Activated T-helper 1 cell treated with anti-CD3 and anti-CD28 coated beads, Interleukin-2, amount 50 U/mL, for 16 hours (primary cell): Measurements from ENCODE around the gene STX8.
"Not testable (repeated sequence)": the region's sequence is repeated elsewhere in the genome, so short reads cannot be mapped to it uniquely, and the experiment has no call there.

Experiments used
- DNase-seq, 2 donors: peaks; one replicate each; pipeline ENCODE4 v3.0.0-alpha.2; 2020; ENCODE audit warnings: low read depth in 1 of 2, low spot score in 1 of 2

The STX8 gene

GRCh38 chr17:9355846-9356245 lies 219.8 kb downstream of the STX8 start:
- DNase-seq, result no peak

DNA sequence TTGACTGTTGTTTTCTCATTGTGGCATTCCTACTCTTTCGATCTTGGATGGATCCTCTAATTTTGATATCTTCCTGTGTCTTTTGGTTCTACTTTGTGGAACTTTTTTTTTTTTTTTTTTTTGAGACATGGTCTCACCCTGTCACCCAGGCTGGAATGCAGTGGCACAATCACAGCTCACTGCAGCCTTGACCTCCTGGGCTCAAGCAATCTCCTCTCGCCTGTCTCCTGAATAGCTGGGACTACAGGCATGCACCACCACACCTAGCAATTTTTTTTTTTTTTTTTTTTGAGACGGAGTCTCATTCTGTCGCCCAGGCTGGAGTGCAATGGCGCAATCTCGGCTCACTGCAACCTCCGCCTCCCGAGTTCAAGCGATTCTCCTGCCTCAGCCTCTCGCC lies 220.4 kb downstream of the STX8 start:
- not testable (repeated sequence) for DNase-seq

GRCh38 chr17:9350080-9350479 lies 225.5 kb downstream of the STX8 start:
- no peak for DNase-seq

- no peak for DNase-seq
Measured at GRCh38 chr17:9346296-9346926, 229.2 kb downstream of the STX8 start.

GRCh38 chr17:9343516-9343915 lies 232.1 kb downstream of the STX8 start:
- DNase-seq, result no peak

GRCh38 chr17:9342225-9342624 lies 233.4 kb downstream of the STX8 start:
- DNase-seq, result no peak

GRCh38 chr17:9339958-9340357 lies 235.7 kb downstream of the STX8 start:
- no peak for DNase-seq

DNA sequence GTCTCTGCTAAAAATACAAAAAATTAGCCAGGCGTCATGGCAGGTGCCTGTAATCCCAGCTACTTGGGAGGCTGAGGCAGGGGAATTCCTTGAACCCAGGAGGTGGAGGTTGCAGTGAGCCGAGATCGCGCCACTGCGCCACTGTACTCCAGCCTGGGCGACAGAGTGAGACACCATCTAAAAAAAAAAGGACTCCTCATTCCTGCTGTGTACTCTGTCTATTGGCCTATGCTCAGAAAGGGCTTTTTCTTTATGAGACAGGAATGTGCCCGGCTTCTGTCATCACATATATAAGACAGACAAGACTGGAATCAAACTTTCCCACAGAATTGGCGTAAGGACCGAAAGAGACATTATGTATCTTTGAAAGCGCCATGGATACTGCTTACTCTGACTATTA lies 236.1 kb downstream of the STX8 start:
- not testable (repeated sequence) for DNase-seq

DNA sequence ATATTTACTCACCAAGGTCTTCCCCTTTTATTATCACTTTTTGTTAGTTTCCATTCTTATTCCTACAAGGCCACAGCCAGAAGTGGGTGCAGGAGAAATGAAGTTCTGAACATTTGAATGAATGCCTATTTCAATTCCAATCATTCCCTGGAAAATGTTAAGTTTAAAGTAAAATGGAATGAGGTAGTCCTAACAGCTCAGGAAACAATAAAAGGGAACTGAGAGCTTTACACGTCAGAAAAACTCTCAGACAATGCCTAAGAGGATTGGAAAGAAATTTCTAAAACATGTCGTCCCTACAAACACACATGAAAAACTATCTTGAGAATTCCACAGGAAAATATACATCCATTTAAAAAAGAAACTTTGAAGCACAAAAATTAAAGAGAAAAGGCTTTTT lies 238.8 kb downstream of the STX8 start:
- no peak for DNase-seq

DNA sequence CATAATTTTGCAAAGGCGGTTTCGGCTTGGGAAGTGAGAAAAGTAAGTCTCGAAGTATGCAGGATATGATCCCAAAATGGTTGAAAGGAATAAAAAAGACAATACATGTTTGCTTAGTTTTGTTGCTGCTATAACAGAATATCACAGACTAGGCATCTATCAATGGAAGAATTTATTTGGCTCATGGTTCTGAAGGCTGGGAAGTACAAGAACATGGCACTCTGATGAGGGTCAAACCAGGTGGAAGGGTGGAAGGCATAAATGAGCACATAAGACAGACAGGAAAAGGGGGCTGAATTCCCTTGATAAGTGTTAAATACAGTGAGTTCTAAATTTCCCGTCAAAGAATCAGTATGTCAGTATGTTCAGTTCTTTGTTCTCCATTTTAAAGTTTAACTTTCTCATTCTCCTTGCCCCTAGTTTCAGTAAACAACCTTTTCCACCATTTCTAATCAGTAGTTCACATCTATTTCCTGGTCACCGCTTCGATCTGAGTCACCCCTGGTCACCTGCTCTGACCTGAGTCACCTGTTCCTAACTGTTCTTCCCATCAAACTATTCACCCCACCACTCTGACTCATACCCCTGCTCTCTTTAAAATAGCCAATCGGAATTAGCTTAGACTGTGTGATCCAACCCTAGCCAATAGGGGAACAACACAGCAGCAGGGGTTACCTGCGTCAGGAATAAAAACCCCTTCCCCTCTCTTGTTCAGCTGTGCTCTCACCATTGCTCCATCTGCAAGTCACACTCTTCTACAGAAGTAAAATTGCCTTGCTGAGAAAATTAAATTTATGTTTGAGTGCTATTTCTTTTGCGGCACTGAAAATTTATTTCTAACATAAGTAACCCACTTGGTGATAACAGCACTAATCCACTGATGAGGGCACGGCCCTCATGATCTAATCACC lies 240.8 kb downstream of the STX8 start:
- no peak for DNase-seq

DNA sequence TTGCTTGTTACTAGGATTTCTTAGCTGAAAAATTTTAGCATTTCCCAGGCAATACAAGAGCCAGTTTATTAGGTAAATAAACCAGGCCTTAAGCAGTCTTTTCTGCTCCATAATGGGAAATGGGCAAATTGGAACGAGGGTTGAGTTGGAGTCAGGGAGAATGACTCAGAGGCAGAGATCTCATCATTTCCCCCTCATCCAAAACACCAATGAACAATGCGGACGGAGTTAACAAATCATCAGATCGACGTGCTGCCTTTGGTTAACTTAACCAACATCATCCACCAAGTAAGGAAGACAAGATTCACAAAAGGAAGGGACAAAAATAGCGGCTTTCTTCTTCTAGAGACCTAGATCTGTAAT lies 243.5 kb downstream of the STX8 start:
- no peak for DNase-seq

- no peak for DNase-seq
Measured at GRCh38 chr17:9331279-9332131, 244.1 kb downstream of the STX8 start.

GRCh38 chr17:9330611-9331271 lies 244.9 kb downstream of the STX8 start:
- DNase-seq, result no peak

- no peak for DNase-seq
Measured at GRCh38 chr17:9330141-9330540, 245.5 kb downstream of the STX8 start.

DNA sequence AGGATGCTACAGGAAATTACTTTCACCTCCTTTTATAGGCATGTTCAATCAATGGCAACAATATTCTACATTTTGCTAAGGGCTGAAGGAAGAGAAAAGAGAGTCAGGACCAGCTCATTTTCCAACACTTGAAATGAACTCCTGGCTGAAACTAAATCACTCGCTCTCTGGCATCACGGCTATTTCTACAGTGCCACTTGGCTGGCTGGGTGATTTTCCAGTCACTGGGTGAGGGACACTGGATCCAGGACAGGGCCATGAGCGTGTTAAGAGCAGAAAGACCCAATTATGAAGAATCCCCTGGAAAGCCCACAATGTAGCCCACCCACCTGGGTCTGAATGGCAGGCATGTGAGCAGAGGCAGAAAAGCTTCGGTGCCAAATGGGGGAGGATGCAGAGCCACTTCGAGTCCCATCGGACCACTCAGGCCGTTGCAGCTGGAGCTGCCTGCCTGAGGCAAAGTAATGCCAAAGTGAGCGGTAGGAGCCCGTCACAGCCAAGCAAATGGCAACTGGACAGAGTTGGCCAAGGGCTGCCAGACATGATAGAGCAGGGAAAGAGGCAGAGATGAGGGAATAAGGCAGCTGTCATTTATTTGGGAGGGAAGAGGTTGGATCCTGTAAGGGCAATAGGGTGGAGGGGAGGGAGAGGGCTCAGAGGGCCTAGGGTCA lies 246.2 kb downstream of the STX8 start:
- DNase-seq, result no peak

DNA sequence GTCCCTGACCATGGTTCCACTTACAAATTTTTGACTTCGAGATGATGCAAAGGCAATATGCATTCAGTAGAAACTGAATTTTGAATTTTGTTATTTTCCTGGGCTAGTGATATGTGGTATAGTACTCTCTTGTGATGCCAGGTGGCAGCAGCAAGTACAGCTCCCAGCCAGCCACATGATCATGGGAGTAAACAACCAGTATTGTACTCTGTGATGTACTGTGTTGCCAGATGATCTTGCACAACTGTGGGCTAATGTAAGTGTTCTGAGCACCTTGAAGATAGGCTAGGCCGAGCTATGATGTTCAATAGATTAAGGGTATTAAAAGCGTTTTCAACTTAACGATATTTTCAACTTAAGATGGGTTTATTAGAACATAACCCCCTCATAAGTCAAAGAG lies 250.8 kb downstream of the STX8 start:
- no peak for DNase-seq

DNA sequence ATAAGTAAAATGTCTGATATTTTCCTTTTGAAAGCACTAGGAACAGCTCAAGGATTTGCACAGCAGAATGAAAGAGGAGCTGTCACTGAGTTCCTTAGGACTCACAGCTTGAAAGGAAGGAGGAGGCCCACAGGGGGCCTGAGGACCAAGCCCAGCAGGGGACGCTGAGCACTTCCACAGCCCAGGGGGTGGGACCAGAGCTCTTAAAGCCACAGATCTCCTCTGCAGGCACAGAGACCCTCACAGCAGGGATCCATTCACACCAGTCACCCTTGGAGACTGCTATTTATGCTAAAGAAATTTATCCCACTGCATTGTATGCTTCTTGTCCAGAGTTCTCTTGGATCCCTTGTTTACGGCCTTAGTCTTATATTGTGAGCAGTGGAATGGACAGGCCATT lies 253.3 kb downstream of the STX8 start:
- no peak for DNase-seq

GRCh38 chr17:9321890-9322289 lies 253.7 kb downstream of the STX8 start:
- DNase-seq, result no peak

DNA sequence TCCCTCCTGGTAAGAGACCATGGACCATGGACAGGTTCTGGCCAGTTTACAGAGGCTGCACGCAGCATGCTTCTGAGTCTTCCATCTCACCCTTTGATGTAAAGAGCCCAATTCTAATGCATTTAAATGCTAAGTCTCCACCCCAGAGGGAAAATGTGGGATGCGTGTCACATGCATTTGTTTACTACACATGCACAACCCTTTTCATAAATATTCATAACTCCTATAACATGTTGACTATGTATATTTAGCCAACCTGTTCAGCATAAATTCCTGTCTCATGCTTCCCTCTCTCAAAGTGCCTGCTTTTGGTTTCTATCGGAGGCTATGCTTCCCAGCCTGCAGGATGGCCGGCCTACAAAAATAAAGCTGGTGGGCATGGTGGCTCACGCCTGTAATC lies 260.3 kb downstream of the STX8 start:
- no peak for DNase-seq

DNA sequence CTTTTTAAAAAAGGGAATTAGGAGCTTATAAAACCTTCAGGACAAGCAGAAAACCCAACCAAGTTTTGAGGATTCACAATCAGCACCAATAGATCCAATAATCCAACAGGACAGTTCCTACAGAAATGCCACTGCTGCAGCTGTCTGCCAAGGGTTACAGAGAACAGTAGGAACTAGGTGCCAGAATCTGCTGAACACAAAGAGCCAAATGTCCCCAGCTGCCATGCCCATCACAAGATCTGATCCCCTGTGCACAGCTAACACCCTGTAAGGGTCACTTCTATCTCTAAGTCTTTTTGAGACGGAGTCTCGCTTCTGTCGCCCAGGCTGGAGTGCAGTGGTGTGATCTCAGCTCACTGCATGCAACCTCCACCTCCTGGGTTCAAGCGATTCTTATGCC lies 262.3 kb downstream of the STX8 start:
- DNase-seq, result no peak

- DNase-seq, result no peak
Measured at GRCh38 chr17:9309216-9309615, 266.4 kb downstream of the STX8 start.
